Measurements from ENCODE around the gene PCSK2.

Gene PCSK2

GRCh38 chr20:17490501-17490900 is 263.7 kb downstream of the PCSK2 start:
- TF ChIP-seq CTCF (IDR thresholded peaks at IDR 0.05; ENCODE audit: low read depth, low read length, poor library complexity, severe bottlenecking) (no peak), EZH2phosphoT487 (IDR thresholded peaks at IDR 0.05; ENCODE audit: borderline replicate concordance, low read length) (no peak)
- Histone ChIP-seq H3K4me1 (ENCODE audit: control insufficient read depth, low read length) (no peaks in the 10 kb centered on the region), H3F3A (ENCODE audit: control insufficient read depth, insufficient read depth) (no peaks in the 10 kb centered on the region), H3K4me2 (ENCODE audit: low read length) (no peak overlapping the region), H3K36me3 (ENCODE audit: control insufficient read depth, low read length) (no peaks in the 10 kb centered on the region), H3K9me3 (ENCODE audit: control insufficient read depth, insufficient read depth, low read length) (no peaks in the 10 kb centered on the region), H3K4me3 (ENCODE audit: low read length) (no peak overlapping the region), H3K27me3 (ENCODE audit: control insufficient read depth, low read length) (0 out of 2 replicates have a peak, but pooled peaks cover 4% of the 10 kb centered on the region), H3K27ac (ENCODE audit: low read depth, low read length) (no peak overlapping the region), H4K20me1 (ENCODE audit: control insufficient read depth, insufficient read depth, low read depth, low read length) (no peaks in the 10 kb centered on the region), H3K9me2 (replicated peaks; ENCODE audit: control insufficient read depth, low read length) (no peaks in the 10 kb centered on the region), H3K79me2 (ENCODE audit: control insufficient read depth, low read length) (no peaks in the 10 kb centered on the region)

GRCh38 chr20:17491041-17491440 is 264.2 kb downstream of the PCSK2 start:
- Histone ChIP-seq H3K36me3 (ENCODE audit: control insufficient read depth, low read length) (no peaks in the 10 kb centered on the region), H3K79me2 (ENCODE audit: control insufficient read depth, low read length) (no peaks in the 10 kb centered on the region), H3K27me3 (ENCODE audit: control insufficient read depth, low read length) (0 out of 2 replicates have a peak, but pooled peaks cover 5% of the 10 kb centered on the region), H4K20me1 (ENCODE audit: control insufficient read depth, insufficient read depth, low read depth, low read length) (no peaks in the 10 kb centered on the region), H3K4me3 (ENCODE audit: low read length) (no peak overlapping the region), H3K4me2 (ENCODE audit: low read length) (no peak overlapping the region), H3F3A (ENCODE audit: control insufficient read depth, insufficient read depth) (no peaks in the 10 kb centered on the region), H3K4me1 (ENCODE audit: control insufficient read depth, low read length) (no peaks in the 10 kb centered on the region), H3K9me2 (replicated peaks; ENCODE audit: control insufficient read depth, low read length) (no peaks in the 10 kb centered on the region), H3K9me3 (ENCODE audit: control insufficient read depth, insufficient read depth, low read length) (no peaks in the 10 kb centered on the region), H3K27ac (ENCODE audit: low read depth, low read length) (no peak overlapping the region)
- TF ChIP-seq EZH2phosphoT487 (IDR thresholded peaks at IDR 0.05; ENCODE audit: borderline replicate concordance, low read length) (no peak), CTCF (IDR thresholded peaks at IDR 0.05; ENCODE audit: low read depth, low read length, poor library complexity, severe bottlenecking) (no peak)

GRCh38 chr20:17491488-17491887 is 264.6 kb downstream of the PCSK2 start:
- no peak overlapping the region for H3K27ac ChIP-seq (ENCODE audit: low read depth, low read length)
- H3K4me2 ChIP-seq (ENCODE audit: low read length): no peak overlapping the region
- TF ChIP-seq CTCF (IDR thresholded peaks at IDR 0.05; ENCODE audit: low read depth, low read length, poor library complexity, severe bottlenecking) (no peak), EZH2phosphoT487 (IDR thresholded peaks at IDR 0.05; ENCODE audit: borderline replicate concordance, low read length) (no peak)
- H4K20me1 ChIP-seq (ENCODE audit: control insufficient read depth, insufficient read depth, low read depth, low read length): no peaks in the 10 kb centered on the region
- no peaks in the 10 kb centered on the region for H3K4me1 ChIP-seq (ENCODE audit: control insufficient read depth, low read length)
- H3K27me3 ChIP-seq (ENCODE audit: control insufficient read depth, low read length): 0 out of 2 replicates have a peak, but pooled peaks cover 8% of the 10 kb centered on the region
- no peaks in the 10 kb centered on the region for H3K9me3 ChIP-seq (ENCODE audit: control insufficient read depth, insufficient read depth, low read length)
- no peaks in the 10 kb centered on the region for H3K9me2 ChIP-seq (replicated peaks; ENCODE audit: control insufficient read depth, low read length)
- no peaks in the 10 kb centered on the region for H3F3A ChIP-seq (ENCODE audit: control insufficient read depth, insufficient read depth)
- no peaks in the 10 kb centered on the region for H3K79me2 ChIP-seq (ENCODE audit: control insufficient read depth, low read length)
- no peak overlapping the region for H3K4me3 ChIP-seq (ENCODE audit: low read length)
- H3K36me3 ChIP-seq (ENCODE audit: control insufficient read depth, low read length): no peaks in the 10 kb centered on the region
